GM19351 (cell line): ENCODE measurements around the gene XRCC4.

Source experiments
- ATAC-seq: cut with Tn5 transposase; IDR thresholded peaks from one replicate; pipeline ENCODE4 v1.9.1; 2021; ENCODE audit warnings: mild to moderate bottlenecking, moderate library complexity; ENCODE audit not compliant: unreplicated experiment

The XRCC4 gene

GRCh38 chr5:83374547-83374946 lies 297.2 kb downstream of the XRCC4 start:
- no peak for ATAC-seq

GRCh38 chr5:83375049-83375745 lies 297.9 kb downstream of the XRCC4 start:
- no peak for ATAC-seq

DNA sequence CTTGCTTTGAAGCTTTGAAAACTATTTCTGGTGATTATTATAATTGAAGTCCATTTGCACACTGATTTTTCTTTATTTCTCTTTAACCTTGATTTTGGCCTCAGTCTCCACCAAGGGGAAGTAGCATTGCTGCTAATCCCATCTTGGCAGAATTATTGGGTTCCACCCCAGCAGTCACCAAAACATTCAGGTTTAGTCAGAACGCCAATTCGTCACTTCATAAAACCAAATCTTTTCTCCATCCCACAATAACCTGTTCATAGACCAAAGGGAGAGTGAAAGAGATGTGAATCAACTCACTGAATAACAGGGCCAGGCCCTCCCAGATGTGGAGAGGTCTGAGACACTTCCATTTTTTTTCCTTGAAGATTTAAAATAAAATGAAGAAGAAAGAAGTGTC lies 299.1 kb downstream of the XRCC4 start:
- ATAC-seq, result no peak

DNA sequence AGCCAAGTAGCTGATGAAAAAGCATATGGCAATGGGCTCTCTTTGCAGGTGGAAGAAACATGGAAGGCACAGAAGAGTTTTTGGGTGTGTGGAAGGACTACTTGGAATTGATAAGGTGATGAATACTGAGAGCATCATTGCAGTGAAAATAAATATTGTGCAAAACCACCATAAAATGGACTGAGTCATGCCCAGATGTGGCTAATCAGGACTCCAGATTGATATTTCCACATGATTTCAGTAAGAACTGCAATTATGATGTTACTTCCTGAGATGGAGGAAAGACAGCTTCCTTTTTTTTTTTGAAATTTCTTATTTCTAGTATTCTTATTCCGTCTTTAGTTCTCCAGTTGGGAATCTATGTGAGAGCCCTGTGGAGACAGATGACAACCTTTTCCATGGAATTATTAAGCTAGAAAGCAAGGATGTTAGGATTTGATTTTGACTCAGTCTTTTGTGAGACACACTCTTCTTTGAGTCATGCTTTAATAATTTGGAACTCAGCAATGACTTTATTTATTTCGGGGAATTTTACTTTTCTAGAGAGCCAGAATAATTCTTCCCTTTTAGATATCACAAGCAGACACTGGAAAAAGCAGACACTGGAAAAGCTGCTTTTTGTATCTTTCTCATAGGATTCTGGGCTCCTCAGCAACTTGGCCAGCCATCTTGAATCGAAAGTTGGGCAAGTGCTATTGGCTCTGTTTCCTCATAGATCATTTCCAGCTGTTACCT lies 300.0 kb downstream of the XRCC4 start:
- ATAC-seq, result no peak

- ATAC-seq, result no peak
Measured at GRCh38 chr5:83378624-83379289, 301.4 kb downstream of the XRCC4 start.

- no peak for ATAC-seq
Measured at GRCh38 chr5:83385812-83386211, 308.5 kb downstream of the XRCC4 start.

- no peak for ATAC-seq
Measured at GRCh38 chr5:83387041-83387440, 309.7 kb downstream of the XRCC4 start.

- no peak for ATAC-seq
Measured at GRCh38 chr5:83388608-83389007, 311.3 kb downstream of the XRCC4 start.

- no peak for ATAC-seq
Measured at GRCh38 chr5:83392766-83393503, 315.6 kb downstream of the XRCC4 start.

DNA sequence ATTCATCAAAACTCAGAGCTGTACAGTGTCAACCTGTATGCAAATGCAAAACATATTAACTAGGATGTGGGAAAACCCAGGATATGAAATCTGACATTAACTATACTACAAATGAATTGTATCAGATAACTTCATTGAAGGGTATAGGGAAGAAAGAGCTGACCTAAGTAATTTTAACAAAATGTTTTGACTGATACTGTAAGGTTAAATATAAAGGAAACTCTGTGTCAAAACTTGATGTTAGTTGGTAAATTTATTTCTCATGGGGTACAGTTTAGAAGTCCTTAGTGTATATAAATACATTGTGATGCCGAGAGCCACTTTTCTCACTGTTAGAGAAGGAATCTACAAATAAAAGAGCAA lies 316.1 kb downstream of the XRCC4 start:
- ATAC-seq, result no peak

DNA sequence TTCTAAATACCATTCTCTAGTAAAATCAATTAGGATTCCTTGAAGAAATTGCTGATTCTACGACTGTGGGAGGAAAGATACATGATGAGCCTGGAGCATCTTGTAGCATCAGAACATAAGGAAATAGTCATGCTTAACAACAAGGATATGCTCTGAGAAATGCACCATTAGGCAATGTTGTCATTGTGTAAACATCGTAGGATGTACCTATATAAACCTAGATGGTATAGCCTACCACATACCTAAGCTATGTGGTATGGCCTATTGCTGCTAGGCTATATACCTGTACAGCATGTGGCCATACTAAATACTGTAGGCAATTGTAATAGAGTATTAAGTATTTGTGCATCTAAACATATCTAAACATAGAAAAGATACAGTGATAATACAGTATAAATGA lies 316.8 kb downstream of the XRCC4 start:
- ATAC-seq, result no peak

- no peak for ATAC-seq
Measured at GRCh38 chr5:83396662-83397061, 319.3 kb downstream of the XRCC4 start.

- ATAC-seq, result no peak
Measured at GRCh38 chr5:83397658-83398057, 320.3 kb downstream of the XRCC4 start.

GRCh38 chr5:83400241-83400640 lies 322.9 kb downstream of the XRCC4 start:
- ATAC-seq, result no peak

- ATAC-seq, result no peak
Measured at GRCh38 chr5:83400701-83401100, 323.4 kb downstream of the XRCC4 start.

DNA sequence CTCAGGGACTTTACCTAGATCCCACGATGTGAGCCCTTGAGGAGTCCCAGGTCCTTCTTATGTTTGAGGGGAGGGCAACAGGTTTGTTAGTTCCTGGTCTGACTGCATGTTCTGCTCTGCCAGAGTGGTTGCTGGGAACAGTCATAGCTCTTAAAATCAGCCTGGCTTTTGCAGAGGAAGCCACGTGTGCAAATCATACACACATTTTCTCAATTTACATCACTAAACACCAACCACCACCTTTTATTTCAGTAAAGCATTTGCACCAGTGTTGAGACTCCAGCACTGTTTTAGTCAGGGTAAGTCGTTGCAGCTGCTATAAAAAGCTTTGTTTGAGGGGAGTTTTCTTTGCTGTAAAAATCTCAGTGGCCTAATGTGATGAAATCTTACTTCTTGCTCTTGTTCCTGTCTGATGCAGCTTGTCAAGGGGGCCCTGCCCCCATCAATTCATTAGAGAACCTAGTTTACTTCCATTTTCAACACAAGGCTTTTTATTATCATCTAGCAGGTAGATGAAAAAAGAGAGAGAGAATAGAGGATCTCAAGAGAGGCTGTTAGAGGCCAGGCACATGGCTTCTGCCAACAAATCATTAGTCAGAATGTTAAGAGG lies 323.9 kb downstream of the XRCC4 start:
- peak; percentile 67 for ATAC-seq

DNA sequence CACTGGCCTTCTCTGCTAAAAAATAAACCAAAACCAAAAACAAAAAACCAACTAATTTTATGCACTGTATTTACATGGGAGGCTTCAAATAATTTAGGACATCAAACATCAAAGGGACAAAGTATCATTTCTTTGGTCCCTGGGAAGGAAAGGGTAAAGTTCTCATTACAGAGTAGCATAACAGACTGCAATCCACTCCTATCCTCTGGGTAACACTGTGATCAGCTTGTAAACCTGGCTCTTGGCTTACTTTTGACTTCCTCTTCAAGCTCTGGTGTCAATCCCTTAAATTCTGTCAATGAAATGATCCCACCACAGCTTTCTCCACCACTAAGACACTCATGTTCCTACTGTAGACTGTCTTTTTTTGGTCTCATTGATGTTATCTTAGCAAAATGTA lies 324.4 kb downstream of the XRCC4 start:
- ATAC-seq, result no peak
